Stimulated activated CD4-positive, alpha-beta T cell treated with anti-CD3 and anti-CD28 coated beads, Interleukin-2, amount 100 ng/mL, for 48 hours (primary cell): ENCODE results near the gene ARID4B.
"Not testable (repeated sequence)": the region's sequence is repeated elsewhere in the genome, so short reads cannot be mapped to it uniquely, and the experiment has no call there.

Experiments used
- DNase-seq, 2 donors: peaks; one replicate each; pipeline ENCODE4 v3.0.0-alpha.2; 2020

ARID4B gene

GRCh38 chr1:235297579-235297978, 30.4 kb downstream of the ARID4B start:
- DNase-seq = no peak

- no peak for DNase-seq
Measured at GRCh38 chr1:235296729-235297128, 31.2 kb downstream of the ARID4B start.

GRCh38 chr1:235295902-235296350, 32.1 kb downstream of the ARID4B start:
- no peak for DNase-seq

GRCh38 chr1:235293322-235293942, 34.5 kb downstream of the ARID4B start:
- no peak for DNase-seq

- no peak for DNase-seq
Measured at GRCh38 chr1:235292790-235293189, 35.2 kb downstream of the ARID4B start.

GRCh38 chr1:235291599-235292091, 36.3 kb downstream of the ARID4B start:
- no peak for DNase-seq

GRCh38 chr1:235290740-235291502, 37.1 kb downstream of the ARID4B start:
- no peak for DNase-seq

- no peak for DNase-seq
Measured at GRCh38 chr1:235289859-235290739, 37.9 kb downstream of the ARID4B start.

- DNase-seq = no peak
Measured at GRCh38 chr1:235287208-235287882, 40.6 kb downstream of the ARID4B start.

GRCh38 chr1:235286667-235287066, 41.3 kb downstream of the ARID4B start:
- no peak for DNase-seq

GRCh38 chr1:235284231-235284769, 43.7 kb downstream of the ARID4B start:
- no peak for DNase-seq

- DNase-seq = not testable (repeated sequence)
Measured at GRCh38 chr1:235283636-235284035, 44.3 kb downstream of the ARID4B start.

GRCh38 chr1:235280467-235280866, 47.5 kb downstream of the ARID4B start:
- DNase-seq = no peak

GRCh38 chr1:235279694-235280093, 48.3 kb downstream of the ARID4B start:
- DNase-seq = no peak

- DNase-seq = no peak
Measured at GRCh38 chr1:235278915-235279292, 49.1 kb downstream of the ARID4B start.

GRCh38 chr1:235278233-235278914, 49.6 kb downstream of the ARID4B start:
- DNase-seq = no peak

GRCh38 chr1:235277709-235278108, 50.3 kb downstream of the ARID4B start:
- no peak for DNase-seq

- DNase-seq = no peak
Measured at GRCh38 chr1:235275836-235276235, 52.1 kb downstream of the ARID4B start.

GRCh38 chr1:235275223-235275622, 52.8 kb downstream of the ARID4B start:
- DNase-seq = no peak

- no peak for DNase-seq
Measured at GRCh38 chr1:235272851-235273250, 55.1 kb downstream of the ARID4B start.

- no peak for DNase-seq
Measured at GRCh38 chr1:235270625-235271024, 57.4 kb downstream of the ARID4B start.

- not testable (repeated sequence) for DNase-seq
Measured at GRCh38 chr1:235269990-235270389, 58.0 kb downstream of the ARID4B start.
